Chondrocyte (in vitro differentiated cells): ENCODE results near the gene SRP54. TPM values are rescaled to one million over a fixed set of nuclear protein-coding genes. Genes with fewer than 3 reads are reported as not detected.

Experiments
- DNase-seq: peaks from one replicate; pipeline ENCODE4 v3.0.0; 2021; ENCODE audit warnings: mixed read lengths, low spot score
- H3K27ac Mint-ChIP-seq: one replicate; pipeline ENCODE4 v1.8.0; 2021; ENCODE audit warnings: mild to moderate bottlenecking, moderate library complexity, mixed read lengths; ENCODE audit not compliant: unreplicated experiment
- H3K27me3 Mint-ChIP-seq: 2 replicates; pipeline ENCODE4 v1.8.0; 2021; ENCODE audit warnings: low read depth, mixed read lengths
- H3K36me3 Mint-ChIP-seq: 2 replicates; pipeline ENCODE4 v1.8.0; 2021; ENCODE audit warnings: low read depth, mixed read lengths
- H3K4me1 Mint-ChIP-seq: 2 replicates; pipeline ENCODE4 v1.8.0; 2021; ENCODE audit warnings: low read depth, mild to moderate bottlenecking, mixed read lengths
- H3K4me3 Mint-ChIP-seq: one replicate; pipeline ENCODE4 v1.8.0; 2021; ENCODE audit warnings: mild to moderate bottlenecking, moderate library complexity, mixed read lengths; ENCODE audit not compliant: unreplicated experiment
- H3K9me3 Mint-ChIP-seq: 2 replicates; pipeline ENCODE4 v1.8.0; 2021; ENCODE audit warnings: low read depth, mixed read lengths
- total RNA-seq: library from RNA; stranded (reverse); gene quantifications from 3 replicates; pipeline ENCODE4 v1.2.1, GENCODE V29; 2021
- TF ChIP-seq, protein P1 (sequence below): fragments of 200-600 bp; sonication (generic); IDR thresholded peaks from 2 replicates; pipeline ENCODE4 v1.5.0; 2021; ENCODE audit warnings: antibody characterized with exemption, mild to moderate bottlenecking, moderate library complexity

The SRP54 gene
- total RNA-seq, 1 donor from 2014 or later = 54.4 TPM

DNA sequence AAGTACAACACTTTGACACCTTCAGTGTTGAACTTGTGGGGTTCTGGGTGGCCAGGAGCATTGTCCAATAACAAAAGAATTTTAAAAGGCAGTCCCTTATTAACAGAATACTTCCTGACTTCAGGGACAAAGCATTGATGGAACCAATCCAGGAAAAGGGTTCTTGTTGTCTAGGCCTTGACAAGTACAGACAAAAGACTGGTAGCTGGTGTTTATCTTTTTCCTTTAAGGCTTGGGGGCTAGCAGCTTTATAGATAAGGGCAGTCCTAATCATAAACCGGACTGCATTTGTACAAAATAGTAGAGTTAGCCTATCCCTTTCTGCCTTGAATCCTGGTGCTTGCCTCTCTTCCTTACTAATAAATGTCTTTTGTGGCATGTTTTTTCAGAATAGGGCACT is 90.7 kb downstream of the SRP54 start:
- Mint-ChIP-seq H3K9me3 (no peaks in the 10 kb centered on the region), H3K27me3 (no peaks in the 10 kb centered on the region), H3K4me1 (no peaks in the 10 kb centered on the region), H3K36me3 (peaks cover 24% of the 10 kb centered on the region), H3K4me3 (no peak overlapping the region), H3K27ac (no peak overlapping the region)
- no peak for DNase-seq
- TF ChIP-seq, protein P1, sequence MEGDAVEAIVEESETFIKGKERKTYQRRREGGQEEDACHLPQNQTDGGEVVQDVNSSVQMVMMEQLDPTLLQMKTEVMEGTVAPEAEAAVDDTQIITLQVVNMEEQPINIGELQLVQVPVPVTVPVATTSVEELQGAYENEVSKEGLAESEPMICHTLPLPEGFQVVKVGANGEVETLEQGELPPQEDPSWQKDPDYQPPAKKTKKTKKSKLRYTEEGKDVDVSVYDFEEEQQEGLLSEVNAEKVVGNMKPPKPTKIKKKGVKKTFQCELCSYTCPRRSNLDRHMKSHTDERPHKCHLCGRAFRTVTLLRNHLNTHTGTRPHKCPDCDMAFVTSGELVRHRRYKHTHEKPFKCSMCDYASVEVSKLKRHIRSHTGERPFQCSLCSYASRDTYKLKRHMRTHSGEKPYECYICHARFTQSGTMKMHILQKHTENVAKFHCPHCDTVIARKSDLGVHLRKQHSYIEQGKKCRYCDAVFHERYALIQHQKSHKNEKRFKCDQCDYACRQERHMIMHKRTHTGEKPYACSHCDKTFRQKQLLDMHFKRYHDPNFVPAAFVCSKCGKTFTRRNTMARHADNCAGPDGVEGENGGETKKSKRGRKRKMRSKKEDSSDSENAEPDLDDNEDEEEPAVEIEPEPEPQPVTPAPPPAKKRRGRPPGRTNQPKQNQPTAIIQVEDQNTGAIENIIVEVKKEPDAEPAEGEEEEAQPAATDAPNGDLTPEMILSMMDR = no peak

DNA sequence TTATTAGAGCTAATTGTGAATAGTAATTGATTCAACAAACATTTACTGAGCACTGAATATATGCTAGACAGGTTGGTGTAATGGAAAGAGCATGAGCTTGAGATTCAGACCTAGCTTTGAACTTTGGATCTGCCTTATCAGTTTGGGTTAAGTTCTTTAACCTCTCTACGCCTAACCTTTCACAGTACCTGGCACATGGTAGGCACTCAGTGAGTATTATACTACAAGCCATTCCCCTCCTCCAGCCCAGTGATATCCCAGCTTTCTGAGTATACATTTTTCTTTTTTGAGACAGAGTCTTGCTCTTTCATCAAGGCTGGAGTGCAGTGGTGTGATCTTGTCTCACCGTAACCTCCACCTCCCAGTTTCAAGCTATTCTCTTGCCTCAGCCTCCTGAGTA is 95.3 kb downstream of the SRP54 start:
- TF ChIP-seq, protein P1 = no peak
- no peak overlapping the region for H3K4me3 Mint-ChIP-seq
- H3K9me3 Mint-ChIP-seq = no peaks in the 10 kb centered on the region
- H3K36me3 Mint-ChIP-seq = peaks cover 16% of the 10 kb centered on the region
- H3K27me3 Mint-ChIP-seq = no peaks in the 10 kb centered on the region
- H3K4me1 Mint-ChIP-seq = no peaks in the 10 kb centered on the region
- no peak overlapping the region for H3K27ac Mint-ChIP-seq
- DNase-seq = no peak

Other genes starting within 250 kb of the SRP54 start
- 22.5 to 27.0 TPM (median 25.0 TPM) in 3 replicates for gene BAZ1A, start 107.6 kb upstream of the SRP54 start, total RNA-seq
- 103 to 121 TPM (median 107 TPM) in 3 replicates for gene FAM177A1, start 63.3 kb downstream of the SRP54 start, total RNA-seq
- gene PPP2R3C, start 139.0 kb downstream of the SRP54 start, total RNA-seq = 30.5 to 44.2 TPM (median 37.4 TPM) in 3 replicates
- 27.0 to 42.3 TPM (median 31.1 TPM) in 3 replicates for gene PRORP, start 139.6 kb downstream of the SRP54 start, total RNA-seq